Lower lobe of right lung (tissue), 2 donors: ENCODE measurements around the gene SNX20. TPM values are rescaled to one million over a fixed set of nuclear protein-coding genes. Genes with fewer than 3 reads are reported as not detected.

ENCODE experiments used
- ATAC-seq, 2 donors: fragments of 200-7000 bp; cut with Tn5 transposase; one replicate each; pipeline ENCODE4 v1.9.1; 2020 to 2022; ENCODE audit warnings: mild to moderate bottlenecking in 2 of 2, moderate library complexity in 2 of 2
- DNase-seq: peaks from one replicate; pipeline ENCODE4 v3.0.0-alpha.2; 2020
- H3K27ac ChIP-seq: fragments of 200-600 bp; one replicate; pipeline ENCODE4 v1.8.0; 2022
- H3K27me3 ChIP-seq: fragments of 200-600 bp; one replicate; pipeline ENCODE4 v1.8.0; 2022; ENCODE audit warnings: low read depth
- H3K36me3 ChIP-seq: fragments of 200-600 bp; one replicate; pipeline ENCODE4 v1.8.0; 2022; ENCODE audit warnings: mild to moderate bottlenecking
- H3K4me1 ChIP-seq: fragments of 200-600 bp; one replicate; pipeline ENCODE4 v1.8.0; 2022
- H3K4me3 ChIP-seq: fragments of 200-600 bp; one replicate; pipeline ENCODE4 v1.8.0; 2022; ENCODE audit warnings: mild to moderate bottlenecking
- H3K9me3 ChIP-seq: fragments of 200-600 bp; one replicate; pipeline ENCODE4 v1.8.0; 2022
- CTCF ChIP-seq: fragments of 200-600 bp; IDR thresholded peaks from one replicate; pipeline ENCODE4 v1.8.0; 2022; ENCODE audit warnings: antibody characterized with exemption, mild to moderate bottlenecking
- intact Hi-C: fragments of 100-400 bp; cut with DNase I; formaldehyde crosslinking; loops from one replicate; pipeline ENCODE4 v1.11.0; 2022
- total RNA-seq: library from RNA; stranded (reverse); fragmentation: NEBNext Ultra II Directional; extraction: Animal tissue kit (Norgen Biotek cat#: 25700); gene quantifications from one replicate; pipeline ENCODE4 v1.2.1, GENCODE V29; 2021
- donor health status: DM: no; HTN: yes; CAD: no; lungs with severe emphysema.

SNX20 gene
- total RNA-seq, 1 donor from 2014 or later, result 15.4 TPM

DNA sequence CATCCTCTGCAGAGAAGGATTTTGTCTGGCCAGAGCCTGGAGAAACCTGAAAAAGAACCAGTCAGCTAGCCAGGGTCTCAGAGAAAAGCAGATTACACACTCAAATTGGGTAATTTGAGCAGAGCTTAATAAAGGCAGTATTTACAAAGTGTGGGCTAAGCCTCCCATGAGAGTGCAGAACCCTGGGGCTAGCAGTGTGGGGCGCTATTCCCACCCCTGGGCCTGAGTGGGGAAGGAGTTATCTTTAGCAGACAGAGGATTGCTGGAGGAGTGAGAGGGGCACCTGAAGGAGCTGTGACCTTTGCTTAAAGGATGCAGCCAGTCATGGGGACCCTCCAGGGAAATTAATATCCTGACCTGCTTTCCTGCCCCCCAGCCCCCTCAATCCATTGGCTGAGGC lies 46.2 kb downstream of the SNX20 start:
- Histone ChIP-seq H3K9me3 (no peaks in the 10 kb centered on the region), H3K27ac (no peak overlapping the region), H3K36me3 (peaks cover 16% of the 10 kb centered on the region), H3K27me3 (no peaks in the 10 kb centered on the region), H3K4me1 (no peaks in the 10 kb centered on the region), H3K4me3 (no peak overlapping the region)
- TF ChIP-seq CTCF, result no peak
- ATAC-seq (no peak), DNase-seq (no peak)
- intact Hi-C loops, result no loop called here

DNA sequence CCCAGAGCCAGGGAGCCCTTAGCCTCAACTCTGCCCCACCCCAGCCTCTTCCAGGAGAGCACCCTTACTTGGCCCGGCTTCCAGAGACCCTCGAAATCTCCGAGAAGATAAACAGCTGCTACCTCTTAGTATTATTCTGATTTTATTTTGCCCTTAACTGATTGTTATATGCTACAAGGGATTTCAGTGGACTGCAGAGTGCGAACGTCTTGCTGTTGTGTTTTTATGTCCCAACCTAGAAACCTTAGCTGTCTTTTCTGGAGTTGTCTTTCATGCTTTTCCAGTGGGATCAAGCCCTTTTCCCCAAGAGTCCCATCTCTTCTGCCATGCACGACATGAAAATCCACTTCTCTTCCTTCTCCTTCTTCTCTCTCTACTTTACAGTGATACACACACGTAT lies 47.0 kb downstream of the SNX20 start:
- no peak for TF ChIP-seq CTCF

GRCh38 chr16:50632927-50633800 lies 47.9 kb downstream of the SNX20 start:
- no peak overlapping the region for H3K4me3 ChIP-seq
- no peak for ATAC-seq
- TF ChIP-seq CTCF, result no peak
- no peak overlapping the region for H3K27ac ChIP-seq
- H3K27me3 ChIP-seq, result no peaks in the 10 kb centered on the region
- no peaks in the 10 kb centered on the region for H3K4me1 ChIP-seq
- H3K9me3 ChIP-seq, result no peaks in the 10 kb centered on the region
- H3K36me3 ChIP-seq, result peaks cover 16% of the 10 kb centered on the region
- DNase-seq, result no peak
- intact Hi-C loops, result no loop called here

More for the DNA sequence above, 47.0 kb downstream of the SNX20 start:
- no peak overlapping the region for H3K4me3 ChIP-seq
- no peak for DNase-seq
- no peaks in the 10 kb centered on the region for H3K9me3 ChIP-seq
- intact Hi-C loops, result no loop called here
- H3K4me1 ChIP-seq, result no peaks in the 10 kb centered on the region
- no peak overlapping the region for H3K27ac ChIP-seq
- H3K36me3 ChIP-seq, result peaks cover 16% of the 10 kb centered on the region
- no peak for ATAC-seq
- H3K27me3 ChIP-seq, result no peaks in the 10 kb centered on the region

GRCh38 chr16:50631985-50632576 lies 49.0 kb downstream of the SNX20 start:
- H3K36me3 ChIP-seq, result peaks cover 16% of the 10 kb centered on the region
- H3K4me1 ChIP-seq, result peaks cover 7% of the 10 kb centered on the region
- intact Hi-C loops, result no loop called here
- no peak for DNase-seq
- TF ChIP-seq CTCF, result no peak
- H3K27me3 ChIP-seq, result no peaks in the 10 kb centered on the region
- H3K9me3 ChIP-seq, result no peaks in the 10 kb centered on the region
- no peak overlapping the region for H3K4me3 ChIP-seq
- no peak for ATAC-seq
- H3K27ac ChIP-seq, result no peak overlapping the region

DNA sequence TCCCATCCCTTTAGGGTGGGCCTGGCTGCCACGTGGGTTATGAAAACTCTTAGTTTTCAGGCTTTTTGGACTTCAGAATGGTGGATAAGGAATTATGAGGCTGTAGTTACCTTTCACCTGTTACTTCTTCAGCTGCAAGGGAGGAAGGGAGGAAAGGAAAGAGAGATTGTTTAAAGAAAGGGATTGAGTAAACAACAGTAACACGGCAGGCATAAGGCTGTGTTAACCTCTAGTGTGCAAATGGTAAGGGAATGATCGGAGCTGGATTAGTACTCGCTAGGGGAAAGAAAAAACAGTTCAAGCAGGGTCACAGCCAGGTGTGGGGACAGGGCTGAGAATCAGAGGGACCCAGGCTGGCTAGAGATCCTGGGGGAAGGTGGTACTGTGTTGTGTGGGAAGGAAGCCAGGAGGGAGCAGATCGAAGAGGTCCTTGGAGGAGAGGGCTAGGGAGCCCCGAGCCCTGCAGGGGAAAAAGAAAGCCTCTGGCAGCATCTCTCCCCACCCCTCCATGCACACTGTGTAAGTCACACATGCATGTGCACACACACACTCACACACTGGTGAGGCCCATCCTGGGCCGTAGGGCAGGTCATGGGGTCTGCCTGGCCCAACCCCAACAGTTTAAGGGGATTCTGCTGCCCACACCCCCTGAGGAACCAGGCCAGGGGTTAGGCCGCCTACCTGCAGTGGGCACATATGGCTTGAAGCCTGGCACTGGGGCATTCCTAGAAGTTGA lies 49.7 kb downstream of the SNX20 start:
- intact Hi-C loops, result no loop called here
- no peak overlapping the region for H3K27ac ChIP-seq
- H3K36me3 ChIP-seq, result peaks cover 17% of the 10 kb centered on the region
- DNase-seq, result no peak
- no peak overlapping the region for H3K4me3 ChIP-seq
- no peaks in the 10 kb centered on the region for H3K27me3 ChIP-seq
- peaks cover 13% of the 10 kb centered on the region for H3K4me1 ChIP-seq
- H3K9me3 ChIP-seq, result no peaks in the 10 kb centered on the region
- TF ChIP-seq CTCF, result no peak
- ATAC-seq, result no peak
